Astrocyte (in vitro differentiated cells and primary cell): ENCODE data around the gene CDK17. TPM values are rescaled to one million over a fixed set of nuclear protein-coding genes. Genes with fewer than 3 reads are reported as not detected.

ENCODE experiments used
- DNase-seq: peaks from one replicate; pipeline ENCODE4 v3.0.0-alpha.2; 2010; ENCODE audit warnings: low read depth
- FAIRE-seq: peaks from 2 replicates; lab custom pipeline; 2011; peaks lifted over from hg19 to GRCh38; lab: Jason Lieb, UNC
- H2AFZ ChIP-seq: 2 replicates; pipeline ENCODE4 v1.6.0; 2012; ENCODE audit warnings: low read depth, low read length, inconsistent platforms
- H3K27ac ChIP-seq: 2 replicates; pipeline ENCODE4 v1.5.1; 2011; ENCODE audit warnings: low read depth, low read length, inconsistent platforms
- H3K27me3 ChIP-seq: 2 replicates; pipeline ENCODE4 v1.6.0; 2011; ENCODE audit warnings: low read length, inconsistent platforms; ENCODE audit not compliant: insufficient read depth
- H3K36me3 ChIP-seq: 2 replicates; pipeline ENCODE4 v1.5.1; 2011; ENCODE audit warnings: low read length, inconsistent platforms; ENCODE audit not compliant: insufficient read depth
- H3K4me1 ChIP-seq: 2 replicates; pipeline ENCODE4 v1.5.1; 2011; ENCODE audit warnings: low read length, inconsistent platforms; ENCODE audit not compliant: insufficient read depth
- H3K4me2 ChIP-seq: 2 replicates; pipeline ENCODE4 v1.6.0; 2012; ENCODE audit warnings: low read length, inconsistent platforms
- H3K4me3 ChIP-seq: 2 replicates; pipeline ENCODE4 v1.5.1; 2011; ENCODE audit warnings: low read depth, mild to moderate bottlenecking, low read length, inconsistent platforms; ENCODE audit not compliant: insufficient read depth
- H3K79me2 ChIP-seq: 2 replicates; pipeline ENCODE4 v1.6.0; 2012; ENCODE audit warnings: mild to moderate bottlenecking, low read length, inconsistent platforms; ENCODE audit not compliant: insufficient read depth
- H3K9ac ChIP-seq: 2 replicates; pipeline ENCODE4 v1.6.0; 2012; ENCODE audit warnings: mild to moderate bottlenecking, low read length, inconsistent platforms
- H3K9me3 ChIP-seq: 2 replicates; pipeline ENCODE4 v1.5.1; 2012; ENCODE audit warnings: low read depth, mild to moderate bottlenecking, low read length, inconsistent platforms; ENCODE audit not compliant: insufficient read depth
- H4K20me1 ChIP-seq: 2 replicates; pipeline ENCODE4 v1.6.0; 2012; ENCODE audit warnings: low read length, inconsistent platforms; ENCODE audit not compliant: insufficient read depth
- H3K27ac Mint-ChIP-seq: one replicate; pipeline ENCODE4 v1.8.0; 2021; ENCODE audit warnings: mild to moderate bottlenecking, mixed read lengths; ENCODE audit not compliant: unreplicated experiment
- H3K27me3 Mint-ChIP-seq: one replicate; pipeline ENCODE4 v1.8.0; 2021; ENCODE audit warnings: low read depth, mixed read lengths; ENCODE audit not compliant: unreplicated experiment
- H3K36me3 Mint-ChIP-seq: one replicate; pipeline ENCODE4 v1.8.0; 2021; ENCODE audit warnings: low read depth, mixed read lengths; ENCODE audit not compliant: unreplicated experiment
- H3K4me1 Mint-ChIP-seq: one replicate; pipeline ENCODE4 v1.8.0; 2021; ENCODE audit warnings: low read depth, mixed read lengths; ENCODE audit not compliant: unreplicated experiment
- H3K4me3 Mint-ChIP-seq: one replicate; pipeline ENCODE4 v1.8.0; 2021; ENCODE audit warnings: mild to moderate bottlenecking, moderate library complexity, mixed read lengths; ENCODE audit not compliant: unreplicated experiment
- H3K9me3 Mint-ChIP-seq: one replicate; pipeline ENCODE4 v1.8.0; 2021; ENCODE audit warnings: mild to moderate bottlenecking, mixed read lengths; ENCODE audit not compliant: unreplicated experiment
- EZH2 ChIP-seq: IDR thresholded peaks from 2 replicates; pipeline ENCODE4 v1.6.1; 2012; ENCODE audit warnings: mild to moderate bottlenecking, low read length, inconsistent platforms; ENCODE audit not compliant: insufficient read depth
- total RNA-seq: library from RNA; stranded (reverse); gene quantifications from 2 replicates; pipeline ENCODE4 v1.2.1, GENCODE V29; 2021
- TF ChIP-seq, protein P1 (sequence below): IDR thresholded peaks from 2 replicates; pipeline ENCODE4 v1.5.1; 2011; ENCODE audit warnings: low read depth, mild to moderate bottlenecking, inconsistent platforms, low read length, moderate library complexity; ENCODE audit not compliant: insufficient read depth

CDK17 gene
- total RNA-seq, 1 donor from 2014 or later = 64.2 TPM

DNA sequence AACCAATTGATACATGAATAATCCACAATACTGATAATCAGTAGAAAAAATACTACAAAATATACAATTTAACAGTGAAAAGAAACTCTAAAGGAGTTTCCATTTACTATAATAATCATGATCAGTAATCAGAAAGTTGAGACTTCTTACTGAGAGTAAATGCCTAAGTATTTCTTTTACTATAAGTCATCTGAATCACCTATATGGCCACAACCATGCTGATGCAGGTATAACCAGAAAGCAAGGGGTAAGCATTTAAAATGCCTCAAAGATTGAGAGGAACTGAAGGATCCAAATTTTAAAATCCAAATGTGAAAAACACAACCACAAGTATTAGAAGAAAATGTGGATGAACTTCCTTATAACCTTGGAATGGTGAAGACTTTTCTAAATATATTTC lies 23.4 kb downstream of the CDK17 start:
- H3K4me3 ChIP-seq = no peak overlapping the region
- Mint-ChIP-seq H3K27me3 (no peaks in the 10 kb centered on the region), H3K36me3 (peaks cover 4% of the 10 kb centered on the region), H3K9me3 (no peaks in the 10 kb centered on the region), H3K4me1 (peaks cover 32% of the 10 kb centered on the region), H3K27ac (no peak overlapping the region), H3K4me3 (no peak overlapping the region)
- no peak for TF ChIP-seq EZH2
- TF ChIP-seq, protein P1, sequence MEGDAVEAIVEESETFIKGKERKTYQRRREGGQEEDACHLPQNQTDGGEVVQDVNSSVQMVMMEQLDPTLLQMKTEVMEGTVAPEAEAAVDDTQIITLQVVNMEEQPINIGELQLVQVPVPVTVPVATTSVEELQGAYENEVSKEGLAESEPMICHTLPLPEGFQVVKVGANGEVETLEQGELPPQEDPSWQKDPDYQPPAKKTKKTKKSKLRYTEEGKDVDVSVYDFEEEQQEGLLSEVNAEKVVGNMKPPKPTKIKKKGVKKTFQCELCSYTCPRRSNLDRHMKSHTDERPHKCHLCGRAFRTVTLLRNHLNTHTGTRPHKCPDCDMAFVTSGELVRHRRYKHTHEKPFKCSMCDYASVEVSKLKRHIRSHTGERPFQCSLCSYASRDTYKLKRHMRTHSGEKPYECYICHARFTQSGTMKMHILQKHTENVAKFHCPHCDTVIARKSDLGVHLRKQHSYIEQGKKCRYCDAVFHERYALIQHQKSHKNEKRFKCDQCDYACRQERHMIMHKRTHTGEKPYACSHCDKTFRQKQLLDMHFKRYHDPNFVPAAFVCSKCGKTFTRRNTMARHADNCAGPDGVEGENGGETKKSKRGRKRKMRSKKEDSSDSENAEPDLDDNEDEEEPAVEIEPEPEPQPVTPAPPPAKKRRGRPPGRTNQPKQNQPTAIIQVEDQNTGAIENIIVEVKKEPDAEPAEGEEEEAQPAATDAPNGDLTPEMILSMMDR = no peak
- H3K36me3 ChIP-seq = no peaks in the 10 kb centered on the region
- peaks cover 5% of the 10 kb centered on the region for H3K4me1 ChIP-seq
- H3K9ac ChIP-seq = no peak overlapping the region
- H2AFZ ChIP-seq = no peak overlapping the region
- DNase-seq (no peak), FAIRE-seq (no peak)
- no peaks in the 10 kb centered on the region for H3K9me3 ChIP-seq
- H3K27me3 ChIP-seq = no peaks in the 10 kb centered on the region
- peaks cover 99% of the 10 kb centered on the region for H3K79me2 ChIP-seq
- H3K27ac ChIP-seq = no peak overlapping the region
- H3K4me2 ChIP-seq = no peak overlapping the region
- peaks cover 83% of the 10 kb centered on the region for H4K20me1 ChIP-seq

DNA sequence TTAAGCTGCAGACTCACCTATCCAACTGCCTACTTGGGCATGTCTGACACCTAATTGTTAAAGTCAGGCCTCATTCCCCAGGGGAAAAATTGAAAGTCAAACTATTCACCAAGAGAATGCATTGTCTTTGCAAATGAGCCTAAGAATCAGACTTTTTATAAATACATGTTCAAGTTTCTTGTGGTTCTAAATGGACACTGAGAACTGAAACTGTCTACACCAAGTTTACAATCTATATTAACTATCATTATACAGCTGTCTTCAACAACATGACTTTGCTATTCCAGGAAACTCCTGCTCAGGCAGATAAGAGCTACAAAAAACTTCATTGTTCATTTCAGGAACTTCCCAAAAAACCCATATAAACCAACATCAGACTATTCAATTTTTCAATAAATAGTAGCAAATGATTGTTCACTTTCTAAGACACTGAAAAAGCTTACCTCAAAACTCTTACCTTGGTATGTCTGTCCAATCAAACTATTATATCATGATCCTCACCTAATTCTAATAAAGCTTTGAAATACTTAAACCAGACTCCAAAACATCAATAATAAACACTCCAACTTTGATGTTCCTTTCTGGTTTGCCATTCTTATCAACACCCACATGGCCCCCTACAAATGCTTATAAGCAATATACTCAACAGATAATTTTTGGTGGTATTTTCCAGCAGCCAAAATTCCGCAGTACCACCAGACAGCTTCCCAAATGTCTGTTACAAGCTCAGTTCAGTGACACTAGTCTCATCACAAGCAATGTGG lies 24.2 kb downstream of the CDK17 start:
- Mint-ChIP-seq H3K9me3 (no peaks in the 10 kb centered on the region), H3K4me3 (no peak overlapping the region), H3K4me1 (peaks cover 37% of the 10 kb centered on the region), H3K27ac (no peak overlapping the region), H3K27me3 (no peaks in the 10 kb centered on the region), H3K36me3 (peaks cover 4% of the 10 kb centered on the region)
- Histone ChIP-seq H2AFZ (no peak overlapping the region), H3K4me3 (no peak overlapping the region), H3K9ac (no peak overlapping the region), H3K36me3 (no peaks in the 10 kb centered on the region), H4K20me1 (peaks cover 86% of the 10 kb centered on the region), H3K4me1 (peaks cover 5% of the 10 kb centered on the region), H3K4me2 (no peak overlapping the region), H3K27me3 (no peaks in the 10 kb centered on the region), H3K79me2 (peaks cover 99% of the 10 kb centered on the region), H3K9me3 (no peaks in the 10 kb centered on the region), H3K27ac (no peak overlapping the region)
- FAIRE-seq (no peak), DNase-seq (no peak)
- TF ChIP-seq EZH2 = no peak
- TF ChIP-seq, protein P1 = no peak

DNA sequence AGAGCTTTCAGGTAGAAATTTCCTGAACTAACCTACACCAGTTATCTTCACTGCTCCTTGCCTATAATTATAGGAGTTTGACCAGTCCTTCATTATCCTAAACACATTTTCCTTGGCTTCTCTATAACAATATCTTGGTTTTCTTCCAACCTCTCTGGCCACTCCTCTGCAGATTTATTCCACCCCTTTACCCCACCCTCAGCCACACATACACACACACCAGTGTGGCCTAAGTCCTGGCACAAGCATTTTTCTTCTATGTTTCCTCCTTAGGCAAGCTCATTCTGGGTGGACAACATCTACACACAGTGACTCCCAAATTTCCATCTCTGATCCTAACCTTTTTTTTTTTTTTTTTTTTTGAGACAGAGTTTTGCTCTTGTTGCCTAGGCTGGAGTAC lies 25.1 kb downstream of the CDK17 start:
- Mint-ChIP-seq H3K4me1 (peaks cover 39% of the 10 kb centered on the region), H3K27me3 (no peaks in the 10 kb centered on the region), H3K36me3 (peaks cover 2% of the 10 kb centered on the region), H3K9me3 (no peaks in the 10 kb centered on the region), H3K27ac (no peak overlapping the region), H3K4me3 (no peak overlapping the region)
- FAIRE-seq = no peak
- TF ChIP-seq EZH2 = no peak
- TF ChIP-seq, protein P1 = no peak
- Histone ChIP-seq H3K4me2 (no peak overlapping the region), H3K9ac (no peak overlapping the region), H3K36me3 (no peaks in the 10 kb centered on the region), H2AFZ (no peak overlapping the region), H3K4me3 (no peak overlapping the region), H3K27me3 (no peaks in the 10 kb centered on the region), H3K79me2 (peaks cover 99% of the 10 kb centered on the region), H3K27ac (no peak overlapping the region), H3K9me3 (no peaks in the 10 kb centered on the region), H4K20me1 (peaks cover 86% of the 10 kb centered on the region), H3K4me1 (peaks cover 5% of the 10 kb centered on the region)
- DNase-seq = no peak
